Measurements from ENCODE around the gene SLC25A18. TPM values are rescaled to one million over a fixed set of nuclear protein-coding genes. Genes with fewer than 3 reads are reported as not detected.

The SLC25A18 gene
- total RNA-seq, 1 donor from 2014 or later = 2.2 TPM

DNA sequence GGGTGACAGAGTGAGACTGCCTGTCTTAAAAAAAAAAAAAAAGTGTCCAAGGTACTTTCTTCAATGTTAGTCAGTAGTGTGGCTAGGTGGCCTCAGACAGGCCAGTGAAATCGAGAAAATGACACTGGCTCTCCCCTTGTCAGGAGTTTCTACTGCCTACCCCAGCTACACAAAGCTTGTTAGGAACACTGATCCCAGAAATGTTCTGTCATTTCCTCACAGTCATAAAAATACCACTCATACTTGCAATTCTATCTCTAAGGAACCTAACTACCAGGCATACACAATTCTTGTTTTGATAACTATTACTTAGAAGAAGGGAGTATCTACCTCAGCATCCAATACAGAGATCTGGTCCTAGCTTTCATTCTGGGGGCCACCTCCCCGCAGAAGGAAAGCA is 33.9 kb downstream of the SLC25A18 start:
- Mint-ChIP-seq H3K27ac (ENCODE audit: unreplicated experiment) (no peak overlapping the region), H3K36me3 (ENCODE audit: low read depth, unreplicated experiment) (peaks cover 57% of the 10 kb centered on the region), H3K9me3 (ENCODE audit: unreplicated experiment) (no peaks in the 10 kb centered on the region), H3K27me3 (ENCODE audit: unreplicated experiment) (peaks cover 4% of the 10 kb centered on the region), H3K4me3 (ENCODE audit: unreplicated experiment) (peak overlapping the region; percentile 40), H3K4me1 (ENCODE audit: unreplicated experiment) (no peaks in the 10 kb centered on the region)
- DNase-seq (ENCODE audit: low spot score) = no peak
- TF ChIP-seq, protein P1, sequence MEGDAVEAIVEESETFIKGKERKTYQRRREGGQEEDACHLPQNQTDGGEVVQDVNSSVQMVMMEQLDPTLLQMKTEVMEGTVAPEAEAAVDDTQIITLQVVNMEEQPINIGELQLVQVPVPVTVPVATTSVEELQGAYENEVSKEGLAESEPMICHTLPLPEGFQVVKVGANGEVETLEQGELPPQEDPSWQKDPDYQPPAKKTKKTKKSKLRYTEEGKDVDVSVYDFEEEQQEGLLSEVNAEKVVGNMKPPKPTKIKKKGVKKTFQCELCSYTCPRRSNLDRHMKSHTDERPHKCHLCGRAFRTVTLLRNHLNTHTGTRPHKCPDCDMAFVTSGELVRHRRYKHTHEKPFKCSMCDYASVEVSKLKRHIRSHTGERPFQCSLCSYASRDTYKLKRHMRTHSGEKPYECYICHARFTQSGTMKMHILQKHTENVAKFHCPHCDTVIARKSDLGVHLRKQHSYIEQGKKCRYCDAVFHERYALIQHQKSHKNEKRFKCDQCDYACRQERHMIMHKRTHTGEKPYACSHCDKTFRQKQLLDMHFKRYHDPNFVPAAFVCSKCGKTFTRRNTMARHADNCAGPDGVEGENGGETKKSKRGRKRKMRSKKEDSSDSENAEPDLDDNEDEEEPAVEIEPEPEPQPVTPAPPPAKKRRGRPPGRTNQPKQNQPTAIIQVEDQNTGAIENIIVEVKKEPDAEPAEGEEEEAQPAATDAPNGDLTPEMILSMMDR (IDR thresholded peaks at IDR 0.05; ENCODE audit: unreplicated experiment) = no peak

GRCh38 chr22:17598318-17598717 is 35.0 kb downstream of the SLC25A18 start:
- H3K27me3 Mint-ChIP-seq (ENCODE audit: unreplicated experiment) = peaks cover 4% of the 10 kb centered on the region
- TF ChIP-seq, protein P1 (IDR thresholded peaks at IDR 0.05; ENCODE audit: unreplicated experiment) = no peak
- DNase-seq (ENCODE audit: low spot score) = no peak
- no peaks in the 10 kb centered on the region for H3K4me1 Mint-ChIP-seq (ENCODE audit: unreplicated experiment)
- H3K9me3 Mint-ChIP-seq (ENCODE audit: unreplicated experiment) = no peaks in the 10 kb centered on the region
- peak overlapping the region; percentile 33 for H3K4me3 Mint-ChIP-seq (ENCODE audit: unreplicated experiment)
- no peak overlapping the region for H3K27ac Mint-ChIP-seq (ENCODE audit: unreplicated experiment)
- H3K36me3 Mint-ChIP-seq (ENCODE audit: low read depth, unreplicated experiment) = peaks cover 50% of the 10 kb centered on the region

- H3K27ac Mint-ChIP-seq (ENCODE audit: unreplicated experiment) = no peak overlapping the region
- H3K36me3 Mint-ChIP-seq (ENCODE audit: low read depth, unreplicated experiment) = peaks cover 36% of the 10 kb centered on the region
These were observed 37.7 kb downstream of the SLC25A18 start for GRCh38 chr22:17601031-17601430.

GRCh38 chr22:17603668-17604067 is 40.4 kb downstream of the SLC25A18 start:
- Mint-ChIP-seq H3K4me1 (ENCODE audit: unreplicated experiment) (no peaks in the 10 kb centered on the region), H3K4me3 (ENCODE audit: unreplicated experiment) (no peak overlapping the region), H3K27me3 (ENCODE audit: unreplicated experiment) (peaks cover 4% of the 10 kb centered on the region), H3K9me3 (ENCODE audit: unreplicated experiment) (no peaks in the 10 kb centered on the region), H3K27ac (ENCODE audit: unreplicated experiment) (no peak overlapping the region), H3K36me3 (ENCODE audit: low read depth, unreplicated experiment) (peaks cover 14% of the 10 kb centered on the region)
- no peak for DNase-seq (ENCODE audit: low spot score)
- TF ChIP-seq, protein P1 (IDR thresholded peaks at IDR 0.05; ENCODE audit: unreplicated experiment) = no peak

More at GRCh38 chr22:17601031-17601430, 37.7 kb downstream of the SLC25A18 start:
- DNase-seq (ENCODE audit: low spot score) = no peak
- no peaks in the 10 kb centered on the region for H3K9me3 Mint-ChIP-seq (ENCODE audit: unreplicated experiment)
- H3K4me1 Mint-ChIP-seq (ENCODE audit: unreplicated experiment) = no peaks in the 10 kb centered on the region
- H3K4me3 Mint-ChIP-seq (ENCODE audit: unreplicated experiment) = no peak overlapping the region
- TF ChIP-seq, protein P1 (IDR thresholded peaks at IDR 0.05; ENCODE audit: unreplicated experiment) = no peak
- peaks cover 4% of the 10 kb centered on the region for H3K27me3 Mint-ChIP-seq (ENCODE audit: unreplicated experiment)

DNA sequence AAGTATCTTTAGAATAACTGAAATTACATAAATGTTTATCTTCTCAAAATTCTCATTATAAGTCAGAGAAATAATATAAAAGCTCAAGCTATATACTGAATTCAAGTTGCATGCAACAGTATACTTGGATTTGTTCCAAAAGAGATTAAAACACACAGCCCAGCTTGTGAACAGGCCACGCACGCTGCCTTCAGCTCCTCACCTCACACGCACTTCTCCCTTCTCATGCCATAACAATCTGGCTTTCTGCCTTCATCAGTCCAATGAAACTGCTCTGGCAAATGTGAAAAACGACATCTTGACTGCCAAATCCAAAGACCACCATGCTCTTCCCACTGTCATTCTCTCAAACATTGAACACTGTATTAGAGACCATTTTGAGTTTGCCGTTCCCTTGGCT is 43.2 kb downstream of the SLC25A18 start:
- TF ChIP-seq, protein P1 (IDR thresholded peaks at IDR 0.05; ENCODE audit: unreplicated experiment) = no peak

More for the DNA sequence above, 43.2 kb downstream of the SLC25A18 start:
- H3K36me3 Mint-ChIP-seq (ENCODE audit: low read depth, unreplicated experiment) = peaks cover 3% of the 10 kb centered on the region
- H3K27ac Mint-ChIP-seq (ENCODE audit: unreplicated experiment) = no peak overlapping the region
- no peaks in the 10 kb centered on the region for H3K27me3 Mint-ChIP-seq (ENCODE audit: unreplicated experiment)
- no peaks in the 10 kb centered on the region for H3K9me3 Mint-ChIP-seq (ENCODE audit: unreplicated experiment)
- no peaks in the 10 kb centered on the region for H3K4me1 Mint-ChIP-seq (ENCODE audit: unreplicated experiment)
- DNase-seq (ENCODE audit: low spot score) = no peak
- H3K4me3 Mint-ChIP-seq (ENCODE audit: unreplicated experiment) = no peak overlapping the region

Data from endothelial cell (in vitro differentiated cells).